Measurements from ENCODE around the gene PGAM2.
A peak's percentile ranks its signal among the peaks of the same experiment; 100 is the strongest.

The PGAM2 gene

GRCh38 chr7:44065431-44066110 lies at the start of gene PGAM2:
TSS of gene PGAM2 (minus strand) at chr7:44065567. CDS start at chr7:44065529, 38 bp downstream.
- H3K27me3 ChIP-seq: no peaks in the 10 kb centered on the region
- H3K4me3 ChIP-seq: peak within 1 kb of the TSS; percentile 29 to 33
- TF ChIP-seq, protein P1, sequence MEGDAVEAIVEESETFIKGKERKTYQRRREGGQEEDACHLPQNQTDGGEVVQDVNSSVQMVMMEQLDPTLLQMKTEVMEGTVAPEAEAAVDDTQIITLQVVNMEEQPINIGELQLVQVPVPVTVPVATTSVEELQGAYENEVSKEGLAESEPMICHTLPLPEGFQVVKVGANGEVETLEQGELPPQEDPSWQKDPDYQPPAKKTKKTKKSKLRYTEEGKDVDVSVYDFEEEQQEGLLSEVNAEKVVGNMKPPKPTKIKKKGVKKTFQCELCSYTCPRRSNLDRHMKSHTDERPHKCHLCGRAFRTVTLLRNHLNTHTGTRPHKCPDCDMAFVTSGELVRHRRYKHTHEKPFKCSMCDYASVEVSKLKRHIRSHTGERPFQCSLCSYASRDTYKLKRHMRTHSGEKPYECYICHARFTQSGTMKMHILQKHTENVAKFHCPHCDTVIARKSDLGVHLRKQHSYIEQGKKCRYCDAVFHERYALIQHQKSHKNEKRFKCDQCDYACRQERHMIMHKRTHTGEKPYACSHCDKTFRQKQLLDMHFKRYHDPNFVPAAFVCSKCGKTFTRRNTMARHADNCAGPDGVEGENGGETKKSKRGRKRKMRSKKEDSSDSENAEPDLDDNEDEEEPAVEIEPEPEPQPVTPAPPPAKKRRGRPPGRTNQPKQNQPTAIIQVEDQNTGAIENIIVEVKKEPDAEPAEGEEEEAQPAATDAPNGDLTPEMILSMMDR (IDR thresholded peaks at IDR 0.05): no peak
- no peaks in the 10 kb centered on the region for H3K9me3 ChIP-seq
- DNase-seq: peak; percentile 58 to 89
- peak within 1 kb of the TSS; percentile 37 to 39 for H3K27ac ChIP-seq
- intact Hi-C loops (cut with DNase I; ENCODE audit: low total_unique reads): no loop called here
- peaks cover 0 to 49% (median 40%) of the 10 kb centered on the region in 4 donors for H3K4me1 ChIP-seq
- peaks cover 0 to 21% (median 13%) of the 10 kb centered on the region in 3 donors for H3K36me3 ChIP-seq

DNA sequence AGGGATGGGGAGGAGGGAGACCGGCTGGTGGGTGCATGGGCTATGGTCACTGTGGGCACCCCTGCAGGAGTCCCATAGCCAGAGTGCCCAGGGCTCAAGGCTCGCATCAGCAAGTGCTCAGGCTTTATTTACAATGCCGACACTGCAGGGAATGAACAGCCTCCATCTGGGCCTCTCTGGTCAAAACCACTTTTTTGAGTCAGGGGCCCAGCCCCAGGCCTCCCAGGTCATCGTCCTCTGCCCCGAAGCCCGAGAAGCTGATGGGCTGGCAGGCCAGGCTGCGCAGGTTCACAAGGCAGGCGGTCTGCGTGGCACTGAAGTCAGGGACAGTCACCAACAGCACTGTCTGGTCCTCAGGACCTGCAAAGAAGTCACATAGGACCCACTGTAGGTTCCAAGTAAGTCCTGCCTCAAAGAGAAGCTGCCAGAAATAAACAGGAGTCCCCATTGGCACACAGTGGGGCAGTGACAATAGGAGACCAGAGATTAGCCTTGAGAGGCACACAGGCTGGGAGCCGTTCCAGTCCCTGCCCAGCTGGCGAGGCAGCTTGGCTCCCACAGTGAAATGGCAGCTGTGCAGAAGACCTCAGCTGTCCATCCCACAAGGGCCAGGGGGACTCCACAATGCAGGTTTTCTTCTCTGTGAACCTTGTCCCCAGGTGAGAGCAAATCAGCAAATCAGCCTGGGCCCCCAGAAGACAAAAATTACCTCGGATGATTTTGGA lies 49.4 kb upstream of the PGAM2 start:
- DNase-seq: peak in 1 of 2 donors; percentile 77
- intact Hi-C loops (cut with DNase I; ENCODE audit: low total_unique reads): loop anchor here (5.0 kb wide), 1 partner anchor 37 kb away; no protein-coding TSS in a partner anchor
- Histone ChIP-seq H3K4me3 (no peak overlapping the region), H3K27me3 (no peaks in the 10 kb centered on the region), H3K27ac (peak overlapping the region; percentile 98 to 100), H3K36me3 (peaks cover 24 to 100% (median 75%) of the 10 kb centered on the region in 3 donors), H3K4me1 (peaks cover 0 to 48% (median 45%) of the 10 kb centered on the region in 4 donors), H3K9me3 (no peaks in the 10 kb centered on the region)
- TF ChIP-seq, protein P1 (IDR thresholded peaks at IDR 0.05): no peak

- Histone ChIP-seq H3K9me3 (no peaks in the 10 kb centered on the region), H3K27me3 (no peaks in the 10 kb centered on the region), H3K4me3 (no peak overlapping the region), H3K27ac (peak overlapping the region; percentile 98 to 100), H3K36me3 (peaks cover 31 to 100% (median 84%) of the 10 kb centered on the region in 3 donors), H3K4me1 (peaks cover under 1 to 57% (median 54%) of the 10 kb centered on the region in 4 donors)
- TF ChIP-seq, protein P1 (IDR thresholded peaks at IDR 0.05): no peak
- intact Hi-C loops (cut with DNase I; ENCODE audit: low total_unique reads): no loop called here
- no peak for DNase-seq
Observed at GRCh38 chr7:44113764-44114354, 48.5 kb upstream of the PGAM2 start.

GRCh38 chr7:44112997-44113763 lies 47.8 kb upstream of the PGAM2 start:
- peaks cover 7 to 64% (median 61%) of the 10 kb centered on the region in 4 donors for H3K4me1 ChIP-seq
- peaks cover 31 to 100% (median 86%) of the 10 kb centered on the region in 3 donors for H3K36me3 ChIP-seq
- TF ChIP-seq, protein P1 (IDR thresholded peaks at IDR 0.05): no peak
- no peaks in the 10 kb centered on the region for H3K9me3 ChIP-seq
- no peaks in the 10 kb centered on the region for H3K27me3 ChIP-seq
- H3K4me3 ChIP-seq: no peak overlapping the region
- peak overlapping the region; percentile 98 to 100 for H3K27ac ChIP-seq
- DNase-seq: no peak
- intact Hi-C loops (cut with DNase I; ENCODE audit: low total_unique reads): no loop called here
